GM12865 (cell line): ENCODE results near the gene U2AF1L4.
A peak's percentile ranks its signal among the peaks of the same experiment; 100 is the strongest.

ENCODE experiments used
- DNase-seq: peaks from one replicate; pipeline ENCODE4 v3.0.0; 2010; ENCODE audit warnings: low read depth
- H3K4me3 ChIP-seq: 2 replicates; pipeline ENCODE4 v1.5.1; 2011; ENCODE audit warnings: mild to moderate bottlenecking, low read depth, low read length, control low read depth
- TF ChIP-seq, protein P1 (sequence below): IDR thresholded peaks from 2 replicates; pipeline ENCODE4 v1.5.1; 2011; ENCODE audit warnings: low read length, control low read depth, low read depth, inconsistent platforms; ENCODE audit not compliant: insufficient read depth; ENCODE audit errors: missing control alignments

Gene U2AF1L4

DNA sequence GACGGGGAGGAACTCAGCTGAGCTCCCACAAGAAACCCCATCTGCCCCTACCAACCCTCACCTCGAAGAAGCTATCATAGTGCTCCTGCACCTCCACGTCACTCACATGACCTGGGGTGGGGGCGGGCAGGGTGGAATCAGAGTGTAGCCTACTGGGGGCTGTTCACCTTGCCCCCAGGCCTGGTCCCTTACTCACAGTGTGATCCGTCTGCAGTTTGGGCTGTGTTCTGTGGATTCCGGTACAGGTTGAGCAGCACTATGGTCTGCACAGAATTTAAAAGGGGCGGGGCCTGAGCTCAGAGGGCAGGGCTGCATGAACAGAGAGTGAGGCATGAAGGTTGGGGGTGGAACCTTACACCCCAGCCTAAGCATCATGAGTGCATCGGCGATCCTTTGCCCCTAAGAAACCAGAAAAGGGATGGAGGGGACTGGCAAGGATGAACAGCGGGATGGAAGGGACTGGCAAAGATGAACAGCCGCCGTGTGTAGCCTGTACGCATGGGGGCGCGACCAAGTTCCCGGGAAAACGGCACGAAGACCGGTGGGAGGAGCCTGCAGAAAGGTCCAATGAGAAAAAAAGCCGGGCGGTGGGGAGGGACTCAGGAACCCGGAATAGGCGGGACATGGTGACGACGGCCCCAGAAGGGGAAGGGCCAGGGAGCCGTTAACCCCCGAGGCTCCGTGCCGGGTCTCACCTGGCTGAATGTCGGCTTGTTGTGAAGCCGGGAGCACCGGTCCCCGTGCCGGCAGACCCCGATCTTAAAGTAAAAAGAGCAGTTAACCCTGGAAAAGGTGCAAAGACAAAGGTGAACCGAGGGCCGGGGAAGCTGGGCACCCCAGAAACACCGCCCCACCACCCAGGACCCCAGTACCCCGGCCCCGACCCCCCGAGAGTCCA is 539 bp downstream of the U2AF1L4 start:
- DNase-seq, result peak; percentile 96
- TF ChIP-seq, protein P1, sequence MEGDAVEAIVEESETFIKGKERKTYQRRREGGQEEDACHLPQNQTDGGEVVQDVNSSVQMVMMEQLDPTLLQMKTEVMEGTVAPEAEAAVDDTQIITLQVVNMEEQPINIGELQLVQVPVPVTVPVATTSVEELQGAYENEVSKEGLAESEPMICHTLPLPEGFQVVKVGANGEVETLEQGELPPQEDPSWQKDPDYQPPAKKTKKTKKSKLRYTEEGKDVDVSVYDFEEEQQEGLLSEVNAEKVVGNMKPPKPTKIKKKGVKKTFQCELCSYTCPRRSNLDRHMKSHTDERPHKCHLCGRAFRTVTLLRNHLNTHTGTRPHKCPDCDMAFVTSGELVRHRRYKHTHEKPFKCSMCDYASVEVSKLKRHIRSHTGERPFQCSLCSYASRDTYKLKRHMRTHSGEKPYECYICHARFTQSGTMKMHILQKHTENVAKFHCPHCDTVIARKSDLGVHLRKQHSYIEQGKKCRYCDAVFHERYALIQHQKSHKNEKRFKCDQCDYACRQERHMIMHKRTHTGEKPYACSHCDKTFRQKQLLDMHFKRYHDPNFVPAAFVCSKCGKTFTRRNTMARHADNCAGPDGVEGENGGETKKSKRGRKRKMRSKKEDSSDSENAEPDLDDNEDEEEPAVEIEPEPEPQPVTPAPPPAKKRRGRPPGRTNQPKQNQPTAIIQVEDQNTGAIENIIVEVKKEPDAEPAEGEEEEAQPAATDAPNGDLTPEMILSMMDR, result no peak
- peak overlapping the region; percentile 90 for H3K4me3 ChIP-seq

DNA sequence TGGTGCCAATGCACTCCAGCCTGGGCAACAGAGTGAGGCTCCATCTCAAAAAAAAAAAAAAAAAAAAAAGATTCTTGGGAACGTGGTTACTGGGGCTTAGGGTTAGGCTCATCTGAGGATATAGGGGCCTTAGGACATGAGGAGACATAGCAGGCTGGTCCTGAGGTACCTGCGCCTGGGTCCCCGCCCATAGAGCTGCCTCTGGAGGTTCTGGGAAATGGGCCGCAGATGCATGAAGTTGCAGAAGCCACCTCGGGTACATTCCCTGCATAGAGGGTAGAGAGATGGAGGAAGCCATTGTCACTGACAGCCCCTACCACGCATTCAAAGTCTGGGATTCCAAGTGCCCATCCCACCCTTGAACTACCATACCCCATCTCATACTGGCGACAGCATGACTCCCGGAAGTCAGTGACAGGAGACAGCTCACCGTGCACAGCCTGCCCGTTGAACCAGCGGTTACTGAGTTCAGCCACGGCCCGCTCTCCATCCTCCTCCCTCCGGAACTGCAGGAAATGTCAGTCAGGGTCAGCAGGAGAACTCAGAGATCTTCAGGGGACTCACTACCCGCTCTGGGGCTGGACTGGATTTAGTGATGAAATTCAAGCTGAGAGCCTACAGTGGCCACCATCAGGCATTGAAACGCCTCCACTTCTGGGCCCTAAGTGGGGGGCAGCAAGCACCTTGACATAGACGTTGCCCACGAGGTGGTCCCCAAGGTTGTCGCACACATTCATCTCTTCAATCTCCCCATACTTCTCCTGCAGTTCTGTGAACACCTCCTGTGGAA is 1.4 kb downstream of the U2AF1L4 start:
- peak overlapping the region; percentile 90 for H3K4me3 ChIP-seq
- TF ChIP-seq, protein P1, result no peak
- DNase-seq, result no peak

DNA sequence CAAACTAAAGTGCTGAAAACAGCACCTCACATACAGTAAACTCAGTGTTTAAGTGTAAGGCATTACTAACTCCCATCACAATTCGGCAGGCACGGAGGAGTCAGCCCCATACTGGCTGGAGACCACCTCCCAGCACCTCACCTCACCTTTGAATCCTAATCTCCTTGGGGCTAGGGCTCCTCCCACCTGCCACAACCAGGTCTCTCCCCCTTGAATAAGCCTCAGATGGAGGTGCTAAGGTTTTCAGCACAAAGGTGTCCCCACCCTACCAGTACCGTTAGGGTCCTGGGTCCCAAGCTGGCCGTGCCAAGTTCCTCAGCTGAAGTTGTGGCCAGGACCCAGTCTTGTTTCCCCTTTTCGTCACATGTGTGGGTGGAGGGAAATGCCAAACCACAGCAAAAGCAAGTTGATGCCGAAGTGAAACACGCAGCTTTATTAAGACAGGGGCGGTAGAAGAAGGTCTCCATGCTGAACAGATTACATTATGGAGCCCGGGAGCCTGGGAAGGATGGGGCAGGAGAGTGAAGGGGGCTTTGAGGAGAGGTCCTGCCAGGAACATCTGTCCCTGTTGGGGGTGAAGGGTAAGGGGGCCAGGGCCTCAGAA is 3.0 kb downstream of the U2AF1L4 start, which contains the start of gene IGFLR1:
IGFLR1 (minus strand) TSS at position 332 of the 604 bp plus-strand sequence. CDS start 1,272 bp downstream, outside the sequence.
- TF ChIP-seq, protein P1, result no peak

DNA sequence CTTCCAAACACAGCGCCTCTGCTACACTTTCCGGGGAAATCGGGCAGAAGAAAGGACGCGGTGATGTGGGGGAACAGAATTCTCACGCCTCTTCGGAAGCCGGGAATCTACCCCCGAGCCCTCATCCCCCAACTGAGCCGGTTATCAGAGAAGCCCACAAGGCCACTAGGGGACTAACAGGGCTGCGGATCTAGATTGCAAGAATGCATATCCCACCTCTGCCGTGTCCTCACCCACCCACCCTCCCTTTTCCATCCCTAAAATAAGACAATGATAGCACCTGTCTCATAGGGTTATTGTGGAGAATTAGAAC is 4.1 kb downstream of the U2AF1L4 start:
- TF ChIP-seq, protein P1, result no peak
- no peak for DNase-seq
- H3K4me3 ChIP-seq, result peak overlapping the region; percentile 58

More for the DNA sequence above, 3.0 kb downstream of the U2AF1L4 start, which contains the start of gene IGFLR1:
- H3K4me3 ChIP-seq, result peak within 1 kb of the TSS; percentile 58
- DNase-seq, result peak; percentile 89

DNA sequence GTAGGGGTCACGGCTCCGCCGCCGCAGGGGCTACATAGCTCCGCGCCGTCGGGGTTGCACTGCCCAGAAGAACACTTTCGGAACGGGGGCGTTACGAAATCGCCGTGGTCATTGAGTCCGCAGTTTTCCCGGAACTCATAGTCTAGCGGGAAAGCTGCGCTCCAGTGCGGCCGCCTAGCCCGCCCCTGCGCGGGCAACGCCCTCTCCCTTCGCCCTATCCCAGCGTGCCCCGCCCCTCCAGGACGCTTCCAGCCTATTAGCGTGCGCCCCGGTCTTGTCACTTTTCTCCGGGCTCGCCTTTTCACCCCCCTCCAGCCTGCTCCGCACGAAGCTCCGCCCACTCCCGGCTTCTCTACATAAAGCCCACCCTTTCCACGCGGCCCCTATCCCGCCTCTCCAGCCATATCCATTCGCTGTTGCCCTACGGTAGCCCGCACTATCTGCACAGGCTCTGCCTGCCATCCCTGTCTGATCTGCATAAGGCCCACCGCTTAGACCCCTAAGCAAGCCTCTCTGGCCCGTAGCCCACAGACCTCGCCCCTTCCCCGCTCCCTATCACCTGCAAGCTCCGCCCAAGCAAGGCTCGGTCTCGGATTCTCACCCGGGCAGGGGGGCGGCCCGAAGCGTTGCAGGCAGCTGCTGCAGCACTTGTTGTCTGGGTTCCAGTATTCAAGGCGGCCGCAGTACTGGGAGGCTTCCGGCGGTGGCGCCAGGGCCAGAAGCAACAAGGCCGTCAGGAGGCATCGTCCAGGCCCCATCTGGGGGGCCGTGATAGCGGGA is 4.6 kb downstream of the U2AF1L4 start:
- TF ChIP-seq, protein P1, result no peak

DNA sequence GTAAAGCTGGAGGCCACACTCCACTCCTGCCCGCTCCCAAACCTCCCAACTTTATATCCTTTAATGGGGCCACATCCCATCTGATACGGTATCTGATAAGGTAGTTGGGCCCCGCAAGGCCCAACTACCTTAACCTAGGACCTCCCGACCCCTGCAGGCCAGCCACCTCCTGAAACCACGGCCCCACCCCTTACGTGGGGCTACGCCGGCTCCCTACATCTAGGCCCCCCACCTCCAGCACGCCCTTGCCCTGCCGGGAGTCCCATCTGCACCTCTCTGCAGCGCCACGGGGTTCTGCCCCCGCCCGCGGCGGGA is 5.2 kb downstream of the U2AF1L4 start:
- TF ChIP-seq, protein P1, result no peak
- DNase-seq, result no peak
- H3K4me3 ChIP-seq, result peak overlapping the region; percentile 58

More for the DNA sequence above, 4.6 kb downstream of the U2AF1L4 start:
- DNase-seq, result peak; percentile 97
- H3K4me3 ChIP-seq, result peak overlapping the region; percentile 58
